ENCODE data around the gene OR7G3.

OR7G3 gene

DNA sequence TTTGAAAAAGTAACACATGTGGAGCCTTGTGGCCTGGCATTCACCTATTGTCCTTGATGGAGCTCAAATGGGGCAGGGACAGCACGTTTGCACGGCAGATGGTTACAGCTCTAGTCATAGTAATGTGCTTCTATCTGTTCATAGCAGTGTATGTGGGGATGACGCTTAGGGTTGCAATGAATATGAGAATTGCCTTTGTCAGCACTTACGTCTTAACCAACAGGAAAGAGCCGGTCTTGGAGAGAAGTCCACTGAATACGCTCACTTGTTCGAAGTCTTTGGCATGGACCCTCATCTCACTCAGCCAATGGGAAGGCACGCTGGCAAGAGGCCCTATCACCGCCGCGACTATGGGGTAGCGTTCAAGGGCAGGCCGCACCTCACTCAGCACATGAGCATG, 33.1 kb upstream of the OR7G3 start:
- no peak overlapping the region for H3K4me2 ChIP-seq (ENCODE audit: low read depth, low read length, poor library complexity, severe bottlenecking)
- peaks cover 5% of the 10 kb centered on the region for H4K20me1 ChIP-seq (ENCODE audit: insufficient read depth, low read length, poor library complexity, severe bottlenecking)
- peaks cover 17% of the 10 kb centered on the region; the same call in 1 of the 2 replicates for H3K79me2 ChIP-seq (ENCODE audit: insufficient read depth, low read length)
- H3K9ac ChIP-seq (ENCODE audit: low read depth, low read length, poor library complexity, severe bottlenecking) = no peak overlapping the region
- H3K9me3 ChIP-seq (ENCODE audit: insufficient read depth, low read depth, low read length) = no peaks in the 10 kb centered on the region
- no peak overlapping the region for H2AFZ ChIP-seq (ENCODE audit: low read length)
- TF ChIP-seq, protein P1, sequence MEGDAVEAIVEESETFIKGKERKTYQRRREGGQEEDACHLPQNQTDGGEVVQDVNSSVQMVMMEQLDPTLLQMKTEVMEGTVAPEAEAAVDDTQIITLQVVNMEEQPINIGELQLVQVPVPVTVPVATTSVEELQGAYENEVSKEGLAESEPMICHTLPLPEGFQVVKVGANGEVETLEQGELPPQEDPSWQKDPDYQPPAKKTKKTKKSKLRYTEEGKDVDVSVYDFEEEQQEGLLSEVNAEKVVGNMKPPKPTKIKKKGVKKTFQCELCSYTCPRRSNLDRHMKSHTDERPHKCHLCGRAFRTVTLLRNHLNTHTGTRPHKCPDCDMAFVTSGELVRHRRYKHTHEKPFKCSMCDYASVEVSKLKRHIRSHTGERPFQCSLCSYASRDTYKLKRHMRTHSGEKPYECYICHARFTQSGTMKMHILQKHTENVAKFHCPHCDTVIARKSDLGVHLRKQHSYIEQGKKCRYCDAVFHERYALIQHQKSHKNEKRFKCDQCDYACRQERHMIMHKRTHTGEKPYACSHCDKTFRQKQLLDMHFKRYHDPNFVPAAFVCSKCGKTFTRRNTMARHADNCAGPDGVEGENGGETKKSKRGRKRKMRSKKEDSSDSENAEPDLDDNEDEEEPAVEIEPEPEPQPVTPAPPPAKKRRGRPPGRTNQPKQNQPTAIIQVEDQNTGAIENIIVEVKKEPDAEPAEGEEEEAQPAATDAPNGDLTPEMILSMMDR (conservative IDR thresholded peaks at IDR 0.05; ENCODE audit: low read length) = no peak
- TF ChIP-seq EZH2phosphoT487 (IDR thresholded peaks at IDR 0.05; ENCODE audit: borderline replicate concordance) = no peak
- no peaks in the 10 kb centered on the region for H3K9me2 ChIP-seq (replicated peaks; ENCODE audit: low read depth, low read length)
- H3K4me3 ChIP-seq (ENCODE audit: low read length, poor library complexity, severe bottlenecking) = no peak overlapping the region
- H3K27me3 ChIP-seq (ENCODE audit: insufficient read depth, low read length, poor library complexity, severe bottlenecking) = no peaks in the 10 kb centered on the region
- H3F3A ChIP-seq (ENCODE audit: low read depth) = no peaks in the 10 kb centered on the region
- no peaks in the 10 kb centered on the region for H3K4me1 ChIP-seq (ENCODE audit: insufficient read depth, low read length, poor library complexity, severe bottlenecking)
- H3K36me3 ChIP-seq (ENCODE audit: insufficient read depth, low read length) = peaks cover 81% of the 10 kb centered on the region

DNA sequence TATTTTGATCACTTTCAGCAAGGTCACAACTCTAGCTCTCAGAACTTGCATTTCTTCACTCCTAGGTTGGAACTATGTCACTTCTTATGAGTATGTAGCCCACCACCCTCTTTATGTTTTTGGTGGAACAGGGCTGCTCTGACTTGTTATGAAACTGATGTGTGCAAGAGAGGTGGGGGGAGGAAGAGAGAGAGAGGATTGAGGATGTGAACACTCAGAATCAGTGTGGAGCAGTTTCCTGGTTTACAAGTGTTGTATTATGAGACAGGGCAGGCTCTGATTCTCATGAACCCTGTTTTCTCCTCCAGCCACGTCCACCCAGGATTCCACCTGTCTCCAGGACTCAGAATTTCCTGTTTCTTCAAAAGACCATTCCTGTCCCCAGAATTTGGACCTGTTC, 29.6 kb upstream of the OR7G3 start:
- Histone ChIP-seq H3K9me3 (ENCODE audit: insufficient read depth, low read depth, low read length) (peaks cover 4% of the 10 kb centered on the region; the same call in 1 of the 2 replicates), H3K4me1 (ENCODE audit: insufficient read depth, low read length, poor library complexity, severe bottlenecking) (no peaks in the 10 kb centered on the region), H3K9ac (ENCODE audit: low read depth, low read length, poor library complexity, severe bottlenecking) (no peak overlapping the region), H3K79me2 (ENCODE audit: insufficient read depth, low read length) (peaks cover 53% of the 10 kb centered on the region), H3K9me2 (replicated peaks; ENCODE audit: low read depth, low read length) (no peaks in the 10 kb centered on the region), H4K20me1 (ENCODE audit: insufficient read depth, low read length, poor library complexity, severe bottlenecking) (peaks cover 10% of the 10 kb centered on the region), H3K36me3 (ENCODE audit: insufficient read depth, low read length) (peaks cover 75% of the 10 kb centered on the region; the same call in 1 of the 2 replicates), H3K4me3 (ENCODE audit: low read length, poor library complexity, severe bottlenecking) (no peak overlapping the region), H2AFZ (ENCODE audit: low read length) (no peak overlapping the region), H3K4me2 (ENCODE audit: low read depth, low read length, poor library complexity, severe bottlenecking) (no peak overlapping the region), H3K27me3 (ENCODE audit: insufficient read depth, low read length, poor library complexity, severe bottlenecking) (no peaks in the 10 kb centered on the region), H3F3A (ENCODE audit: low read depth) (no peaks in the 10 kb centered on the region)
- TF ChIP-seq, protein P1 (conservative IDR thresholded peaks at IDR 0.05; ENCODE audit: low read length) = no peak
- TF ChIP-seq EZH2phosphoT487 (IDR thresholded peaks at IDR 0.05; ENCODE audit: borderline replicate concordance) = no peak

DNA sequence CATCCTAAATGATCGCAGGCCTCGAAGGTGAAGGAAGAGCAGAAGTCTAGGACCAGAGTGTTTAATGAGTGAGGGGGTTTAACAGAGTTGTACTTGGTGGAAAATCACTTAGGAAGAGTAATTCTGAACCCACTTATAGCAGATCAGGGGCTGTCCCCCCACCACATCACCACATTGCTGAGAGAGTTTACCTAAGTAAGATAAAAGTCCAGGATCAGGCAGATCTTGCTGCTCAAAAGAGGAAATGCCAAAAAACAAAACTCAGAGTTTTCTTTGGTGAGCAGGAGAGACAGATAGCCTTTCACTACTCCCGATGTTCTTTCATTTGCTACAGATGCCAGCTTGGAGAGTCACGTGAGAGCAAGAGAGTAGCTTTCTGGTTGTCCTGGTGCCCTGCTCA, 28.8 kb upstream of the OR7G3 start:
- H3K9ac ChIP-seq (ENCODE audit: low read depth, low read length, poor library complexity, severe bottlenecking) = no peak overlapping the region
- H3K4me1 ChIP-seq (ENCODE audit: insufficient read depth, low read length, poor library complexity, severe bottlenecking) = no peaks in the 10 kb centered on the region
- no peaks in the 10 kb centered on the region for H3F3A ChIP-seq (ENCODE audit: low read depth)
- no peak overlapping the region for H2AFZ ChIP-seq (ENCODE audit: low read length)
- no peaks in the 10 kb centered on the region for H3K9me2 ChIP-seq (replicated peaks; ENCODE audit: low read depth, low read length)
- peaks cover 68% of the 10 kb centered on the region; the same call in 1 of the 2 replicates for H3K36me3 ChIP-seq (ENCODE audit: insufficient read depth, low read length)
- peaks cover 60% of the 10 kb centered on the region for H3K79me2 ChIP-seq (ENCODE audit: insufficient read depth, low read length)
- H3K4me2 ChIP-seq (ENCODE audit: low read depth, low read length, poor library complexity, severe bottlenecking) = no peak overlapping the region
- TF ChIP-seq, protein P1 (conservative IDR thresholded peaks at IDR 0.05; ENCODE audit: low read length) = no peak
- no peak for TF ChIP-seq EZH2phosphoT487 (IDR thresholded peaks at IDR 0.05; ENCODE audit: borderline replicate concordance)
- H3K9me3 ChIP-seq (ENCODE audit: insufficient read depth, low read depth, low read length) = peaks cover 4% of the 10 kb centered on the region; the same call in 1 of the 2 replicates
- peaks cover 16% of the 10 kb centered on the region for H4K20me1 ChIP-seq (ENCODE audit: insufficient read depth, low read length, poor library complexity, severe bottlenecking)
- no peaks in the 10 kb centered on the region for H3K27me3 ChIP-seq (ENCODE audit: insufficient read depth, low read length, poor library complexity, severe bottlenecking)
- no peak overlapping the region for H3K4me3 ChIP-seq (ENCODE audit: low read length, poor library complexity, severe bottlenecking)
